Right ventricle myocardium inferior (tissue), 1 donor: ENCODE data around the gene CFAP99. TPM values are rescaled to one million over a fixed set of nuclear protein-coding genes. Genes with fewer than 3 reads are reported as not detected.
A peak's percentile ranks its signal among the peaks of the same experiment; 100 is the strongest.

Experiments
- ATAC-seq: fragments of 200-7000 bp; cut with Tn5 transposase; one replicate; pipeline ENCODE4 v1.9.1; 2020; ENCODE audit warnings: mild to moderate bottlenecking, moderate library complexity
- DNase-seq: peaks from one replicate; pipeline ENCODE4 v3.0.0; 2021; ENCODE audit errors: missing footprints
- intact Hi-C: fragments of 100-400 bp; cut with DNase I; formaldehyde crosslinking; loops from one replicate; pipeline ENCODE4 v1.11.0; 2022
- total RNA-seq: library from RNA; stranded (reverse); fragmentation: NEBNext Ultra II Directional; extraction: Animal tissue kit (Norgen Biotek cat#: 25700); gene quantifications from one replicate; pipeline ENCODE4 v1.2.1, GENCODE V29; 2021
- donor health status: DM: no; HTN: yes; CAD: no; lungs with severe emphysema.

The CFAP99 gene
- total RNA-seq, 1 donor from 2014 or later, result not detected

- no peak for DNase-seq
- ATAC-seq, result no peak
- intact Hi-C loops, result no loop called here
These were observed 30.1 kb upstream of the CFAP99 start for GRCh38 chr4:2388429-2389182.

GRCh38 chr4:2389691-2390090, 29.1 kb upstream of the CFAP99 start:
- DNase-seq (no peak), ATAC-seq (no peak)
- intact Hi-C loops, result no loop called here

- intact Hi-C loops, result no loop called here
- ATAC-seq, result no peak
- no peak for DNase-seq
These were observed 28.6 kb upstream of the CFAP99 start for GRCh38 chr4:2390146-2390545.

GRCh38 chr4:2390784-2391421, 27.9 kb upstream of the CFAP99 start:
- ATAC-seq (no peak), DNase-seq (no peak)
- intact Hi-C loops, result no loop called here

- intact Hi-C loops, result no loop called here
- DNase-seq, result no peak
These were observed 25.1 kb upstream of the CFAP99 start for GRCh38 chr4:2393353-2394270.

DNA sequence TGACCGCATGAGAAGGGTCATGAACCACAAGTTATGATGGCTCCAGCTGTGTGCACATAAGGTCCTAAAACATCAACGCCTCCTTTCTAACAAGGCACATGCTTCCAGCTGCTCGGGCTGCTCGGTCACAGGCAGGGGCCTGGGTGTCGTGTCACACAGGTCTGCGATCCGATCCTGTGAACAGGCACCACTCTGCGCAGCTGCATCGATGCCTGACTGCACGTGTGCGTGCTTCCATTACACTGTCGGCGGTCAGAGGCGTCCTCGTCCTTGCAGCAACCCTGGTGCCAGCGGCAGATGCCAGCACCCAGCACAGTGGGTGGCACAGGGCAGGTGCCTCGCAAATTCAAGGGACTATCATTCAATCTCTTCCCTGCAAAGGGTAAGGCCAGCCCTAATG, 24.2 kb upstream of the CFAP99 start:
- intact Hi-C loops, result no loop called here
- DNase-seq (no peak), ATAC-seq (no peak)

More at GRCh38 chr4:2393353-2394270, 25.1 kb upstream of the CFAP99 start:
- no peak for ATAC-seq

DNA sequence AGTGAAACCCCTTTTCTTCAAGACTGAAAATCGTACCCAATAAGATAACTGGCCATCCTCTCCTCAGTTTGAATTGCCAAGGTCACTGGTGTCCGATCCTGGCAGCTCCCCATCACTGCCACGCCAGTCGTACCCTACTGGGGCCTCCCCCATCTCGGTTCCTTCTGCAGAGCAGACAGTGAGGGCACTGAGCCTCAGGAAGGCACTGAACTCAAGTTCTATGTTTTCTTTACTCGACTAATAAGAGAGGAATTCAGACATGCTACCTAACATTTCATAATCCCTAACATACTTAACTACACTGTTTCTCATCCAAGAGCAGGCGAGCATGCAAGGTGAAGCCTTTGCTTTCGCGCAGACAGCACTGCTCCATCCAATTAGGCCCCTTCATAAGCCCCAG, 23.7 kb upstream of the CFAP99 start:
- ATAC-seq (no peak), DNase-seq (no peak)
- intact Hi-C loops, result no loop called here

- DNase-seq (no peak), ATAC-seq (no peak)
- intact Hi-C loops, result no loop called here
These were observed 23.2 kb upstream of the CFAP99 start for GRCh38 chr4:2395584-2395983.

DNA sequence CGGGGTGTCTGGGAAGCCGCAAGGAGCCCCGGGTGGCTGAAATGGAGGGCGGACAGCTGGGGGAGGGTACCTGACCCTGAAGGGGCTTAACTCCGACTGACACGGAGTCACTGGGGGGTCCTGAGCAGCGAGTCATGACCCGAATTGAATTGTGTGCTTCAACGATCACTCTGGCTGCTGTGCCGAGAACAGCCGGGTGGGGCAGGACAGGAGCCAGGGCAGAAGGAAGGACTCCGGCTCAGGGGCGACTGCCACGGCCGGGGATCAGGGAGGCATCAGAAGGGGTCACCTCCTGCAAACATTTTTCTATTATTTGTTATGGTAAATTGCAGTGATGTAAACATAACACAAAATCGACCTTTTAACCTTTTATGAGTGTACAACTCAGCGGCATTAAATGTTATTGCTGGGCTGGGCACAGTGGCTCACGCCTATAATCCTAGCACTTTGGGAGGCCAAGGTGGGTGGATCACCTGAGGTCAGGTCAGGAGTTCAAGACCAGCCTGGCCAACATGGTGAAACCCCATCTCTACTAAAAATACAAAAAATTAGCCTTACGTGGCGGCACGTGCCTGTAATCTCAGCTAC, 21.9 kb upstream of the CFAP99 start:
- intact Hi-C loops, result no loop called here
- ATAC-seq, result no peak
- no peak for DNase-seq

DNA sequence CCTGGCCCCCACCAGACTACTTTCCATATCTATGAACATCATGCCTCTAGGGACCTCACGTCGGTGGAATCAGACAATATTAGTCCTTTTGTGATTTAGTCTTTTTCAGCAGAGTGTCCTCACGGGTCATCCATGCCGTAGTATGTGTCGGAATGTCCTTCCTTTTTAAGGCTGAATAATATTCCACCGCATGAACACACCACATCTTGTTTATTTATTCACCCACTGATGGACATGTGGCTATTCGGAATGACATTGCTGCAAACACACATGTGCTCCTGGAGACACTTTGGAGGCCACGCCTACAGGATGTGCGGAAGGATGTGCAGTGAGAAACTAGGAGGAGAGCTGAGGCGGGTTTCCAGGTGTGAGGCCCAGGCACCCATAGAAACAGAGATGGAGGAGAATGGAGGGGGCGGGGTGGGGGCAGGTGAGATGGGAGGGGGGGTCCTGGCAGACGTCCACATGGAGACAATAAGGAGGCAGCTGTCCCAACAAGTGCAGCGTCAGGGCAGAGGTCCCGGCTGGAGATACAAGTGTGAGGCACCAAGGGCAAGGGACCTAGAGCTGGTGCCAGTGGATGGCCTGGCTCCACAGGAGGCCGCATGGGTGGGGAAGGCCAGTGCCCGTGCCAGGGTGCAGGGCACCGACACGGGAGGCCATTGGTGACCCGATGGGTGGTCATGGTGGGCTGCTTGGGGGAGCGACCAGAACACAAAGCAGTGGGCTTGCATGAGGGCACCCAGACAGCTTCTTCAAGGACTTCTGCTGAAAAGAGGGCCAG, 21.0 kb upstream of the CFAP99 start:
- intact Hi-C loops, result no loop called here
- ATAC-seq, result no peak
- DNase-seq, result no peak

DNA sequence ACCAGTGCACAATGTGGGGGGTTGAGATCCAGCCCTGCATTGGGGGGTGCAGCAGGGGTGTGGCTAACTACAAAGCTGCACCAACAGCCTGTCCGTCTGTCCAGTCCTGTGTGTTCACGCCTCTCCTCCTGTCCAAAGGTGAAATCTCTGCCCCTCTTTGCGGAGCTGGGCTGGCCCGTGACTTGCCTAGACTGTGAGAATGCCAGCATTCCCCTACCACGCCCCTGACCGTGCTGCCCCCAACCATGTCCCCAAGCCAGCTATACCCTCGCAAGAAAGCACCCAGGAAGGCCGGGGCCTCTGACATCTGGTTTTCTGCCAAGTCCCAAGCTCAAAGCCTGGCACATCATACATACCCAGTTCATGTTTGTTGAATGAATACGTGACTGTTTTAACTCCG, 19.5 kb upstream of the CFAP99 start:
- DNase-seq (no peak), ATAC-seq (no peak)
- intact Hi-C loops, result no loop called here

DNA sequence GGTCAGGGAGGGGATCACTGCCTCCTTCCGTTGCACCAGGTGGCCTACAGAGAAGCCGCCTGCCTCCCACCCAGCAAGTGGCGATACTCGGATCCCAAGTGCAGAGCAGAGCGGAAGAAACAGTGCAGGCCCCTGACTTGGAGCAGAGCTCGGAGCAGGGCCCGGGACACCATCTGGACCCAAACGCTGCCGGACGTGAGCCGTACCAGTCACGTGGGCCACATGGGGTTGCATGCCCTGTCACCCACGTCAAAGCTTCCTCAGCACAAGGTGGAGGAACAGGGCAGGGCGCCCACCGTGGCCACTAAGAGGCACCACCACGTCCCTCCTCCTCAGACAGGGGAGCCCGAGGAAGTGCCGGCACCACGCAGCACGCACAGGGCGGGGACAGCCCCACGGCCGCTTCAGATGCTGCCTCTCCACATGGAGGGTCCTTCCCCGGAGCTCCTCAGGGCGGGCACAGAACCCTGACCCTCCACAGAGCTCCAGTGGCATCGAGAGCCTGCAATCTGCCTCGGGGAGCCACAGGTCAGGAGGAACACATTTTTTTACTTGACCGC, 19.0 kb upstream of the CFAP99 start:
- DNase-seq (no peak), ATAC-seq (no peak)
- intact Hi-C loops, result no loop called here

DNA sequence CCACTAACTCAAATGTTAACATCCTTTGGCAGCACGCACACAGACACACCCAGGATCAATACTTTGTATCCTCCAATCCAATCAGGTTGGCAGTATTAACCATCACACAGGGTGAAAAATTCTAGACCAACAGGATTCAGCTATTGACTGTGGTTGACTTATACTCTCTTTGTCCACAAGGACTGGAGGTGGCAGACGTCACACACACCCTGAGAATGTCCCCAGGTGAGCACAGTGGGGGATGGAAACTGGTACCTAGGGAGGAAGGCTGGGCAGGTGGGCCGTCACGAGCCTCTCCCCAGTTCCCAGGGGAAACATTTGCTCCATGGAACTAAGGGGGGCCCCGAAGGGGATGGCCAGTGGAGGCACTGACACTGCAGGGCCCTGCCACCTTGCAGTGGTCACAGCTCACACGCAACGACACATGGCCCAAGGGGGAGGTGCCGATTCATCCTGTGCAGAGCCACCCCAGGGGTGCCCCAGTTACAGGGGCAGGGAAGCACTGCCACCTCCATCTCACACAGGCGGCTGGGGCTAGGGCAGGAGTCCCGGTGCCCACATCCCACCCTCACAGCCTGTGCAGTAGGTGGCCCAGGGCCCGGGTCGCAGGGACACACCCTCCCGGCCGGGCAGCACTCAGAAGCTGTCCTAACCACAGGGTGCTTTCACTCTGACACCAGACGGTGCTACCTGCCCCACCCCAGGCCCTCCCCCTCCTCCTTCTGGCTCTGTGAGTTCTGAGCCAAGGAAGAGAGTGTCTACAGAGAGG, 17.7 kb upstream of the CFAP99 start:
- no peak for ATAC-seq
- intact Hi-C loops, result no loop called here
- no peak for DNase-seq

- intact Hi-C loops, result no loop called here
- no peak for ATAC-seq
- no peak for DNase-seq
These were observed 17.2 kb upstream of the CFAP99 start for GRCh38 chr4:2401610-2401983.

GRCh38 chr4:2402048-2402842, 16.5 kb upstream of the CFAP99 start:
- DNase-seq (peak; percentile 83), ATAC-seq (peak; percentile 79)
- intact Hi-C loops, result no loop called here

DNA sequence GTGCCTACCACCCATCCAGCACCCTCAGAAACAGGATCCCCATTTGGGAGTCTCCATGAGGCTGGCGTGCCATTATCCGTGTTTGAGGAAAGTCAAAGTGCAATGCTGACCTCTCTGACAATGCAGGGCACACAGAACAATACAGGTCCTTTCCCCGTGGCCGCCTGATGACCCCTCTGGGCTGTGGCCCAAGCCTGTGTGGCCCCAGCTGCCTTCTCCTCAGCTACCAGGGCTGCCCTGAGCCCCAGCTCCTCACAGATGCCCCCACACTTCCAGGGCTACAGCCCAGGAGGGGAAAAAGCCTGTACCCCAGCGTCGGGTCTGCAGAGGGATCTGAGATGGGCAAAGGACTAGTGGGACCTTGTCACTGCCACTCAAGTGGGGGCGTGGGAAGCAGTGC, 15.8 kb upstream of the CFAP99 start:
- DNase-seq (no peak), ATAC-seq (no peak)
- intact Hi-C loops, result no loop called here

DNA sequence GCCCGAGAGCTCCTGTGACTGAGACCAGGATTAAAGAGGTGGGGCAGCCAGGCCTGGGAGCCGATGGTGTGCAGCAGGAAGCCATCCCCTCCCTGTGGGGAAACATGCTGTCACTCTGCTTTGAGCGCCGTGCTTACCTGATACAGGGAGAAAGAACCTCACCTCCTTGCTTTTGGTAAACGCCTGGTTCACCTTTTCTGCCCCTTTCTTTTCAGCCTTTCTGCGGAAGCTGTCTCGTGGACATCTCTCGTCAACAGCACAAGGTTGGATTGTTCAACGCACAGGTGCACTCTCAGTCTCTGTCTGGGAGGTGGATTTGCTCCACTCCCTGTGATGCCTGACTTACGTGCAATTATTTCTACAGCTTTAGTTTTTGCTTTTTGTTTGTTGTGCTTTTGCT, 12.3 kb upstream of the CFAP99 start:
- no peak for ATAC-seq
- no peak for DNase-seq
- intact Hi-C loops, result no loop called here
